ENCODE results near the gene TTYH2. TPM values are rescaled to one million over a fixed set of nuclear protein-coding genes. Genes with fewer than 3 reads are reported as not detected.

Gene TTYH2
- total and polyA plus RNA-seq, 2 donors (not counting 1 experiment from before 2014, with no cell fraction given) = 3.0 to 3.1 TPM

- no peak for DNase-seq
- H3K4me3 ChIP-seq (ENCODE audit: control extremely low read depth in 1 of 5, extremely low read depth in 1 of 5, insufficient read depth in 1 of 5, low read depth in 2 of 5, low read length in 4 of 5) = peak overlapping the region; percentile 90 to 94 (median 91)
- peaks cover 40% of the 10 kb centered on the region for H3K79me2 ChIP-seq (ENCODE audit: control insufficient read depth, insufficient read depth, low read length)
- no peaks in the 10 kb centered on the region for H3K9me3 Mint-ChIP-seq (ENCODE audit: insufficient read depth)
- H3K4me1 ChIP-seq (ENCODE audit: control insufficient read depth in 2 of 2, insufficient read depth in 2 of 2, low read length in 2 of 2) = peaks cover 32 to 35% of the 10 kb centered on the region in 2 donors
- H3K27ac Mint-ChIP-seq = peak overlapping the region; percentile 94
- H3K27ac ChIP-seq (ENCODE audit: low read length in 2 of 2) = peak overlapping the region; percentile 70 to 85
- H4K20me1 ChIP-seq (ENCODE audit: control insufficient read depth, insufficient read depth, low read length, poor library complexity, severe bottlenecking) = peaks cover 55% of the 10 kb centered on the region
- WGBS (ENCODE audit: insufficient coverage) = no CpG with 5 or more reads among the region's 14 CpGs
- TF ChIP-seq CTCF (IDR thresholded peaks at IDR 0.05) = no peak
- no peak for TF ChIP-seq EZH2 (IDR thresholded peaks at IDR 0.05; ENCODE audit: borderline replicate concordance, insufficient read depth, low read depth, low read length, poor library complexity, severe bottlenecking)
- POLR2A ChIA-PET = interaction anchor here (2.6 kb wide), 1 partner anchor 9 kb away, joined by 11 read pairs; the partner anchor contains the start of gene TTYH2
- H3K27me3 Mint-ChIP-seq = peaks cover 23% of the 10 kb centered on the region
- H3K4me2 ChIP-seq (replicated peaks; ENCODE audit: low read depth, low read length, poor library complexity, severe bottlenecking) = peak overlapping the region; percentile 94
- H3K36me3 ChIP-seq (replicated peaks in 1 of 2; ENCODE audit: control extremely low read depth in 1 of 2, control insufficient read depth in 1 of 2, extremely low read depth in 1 of 2, insufficient read depth in 2 of 2, low read length in 1 of 2) = peaks cover 0 to 36% of the 10 kb centered on the region in 2 experiments
- CTCF ChIA-PET = interaction anchor here (1.5 to 6.1 kb wide), 2 partner anchors 9 to 253 kb away, joined by 5 to 36 read pairs; partner anchors contain the start of gene TTYH2
- intact Hi-C loops (cut with micrococcal nuclease) = loop anchor here (5.0 kb wide), 1 partner anchor 1112 kb away; the partner anchor contains the start of gene SLC39A11
- peak overlapping the region; percentile 81 for H2AFZ ChIP-seq (ENCODE audit: insufficient read depth, low read depth, low read length, poor library complexity, severe bottlenecking)
- H3K9ac ChIP-seq (ENCODE audit: low read length) = peak overlapping the region; percentile 94
- H3K4me3 Mint-ChIP-seq = peak overlapping the region; percentile 98
- peaks cover 0 to 34% (median 7%) of the 10 kb centered on the region in 4 experiments for H3K27me3 ChIP-seq (replicated peaks in 1 of 4; ENCODE audit: control extremely low read depth in 1 of 4, control insufficient read depth in 3 of 4, insufficient read depth in 4 of 4, low read length in 3 of 4)
- peaks cover 32% of the 10 kb centered on the region for H3K4me1 Mint-ChIP-seq
- peaks cover 0 to 5% (median 0%) of the 10 kb centered on the region in 3 donors for H3K9me3 ChIP-seq (ENCODE audit: control extremely low read depth in 1 of 3, control insufficient read depth in 2 of 3, insufficient read depth in 1 of 3, low read length in 2 of 3)
- ATAC-seq (ENCODE audit: low read depth) = no peak
Observed at GRCh38 chr17:74204474-74204873, 8.9 kb upstream of the TTYH2 start.

- Mint-ChIP-seq H3K27me3 (peaks cover 15% of the 10 kb centered on the region), H3K27ac (peak overlapping the region; percentile 69), H3K9me3 (ENCODE audit: insufficient read depth) (no peaks in the 10 kb centered on the region), H3K4me1 (peaks cover 30% of the 10 kb centered on the region), H3K4me3 (peak overlapping the region; percentile 68)
- Histone ChIP-seq H3K9me3 (ENCODE audit: control extremely low read depth in 1 of 3, control insufficient read depth in 2 of 3, insufficient read depth in 1 of 3, low read length in 2 of 3) (peaks cover 0 to 5% (median 0%) of the 10 kb centered on the region in 3 donors), H3K36me3 (replicated peaks in 1 of 2; ENCODE audit: control extremely low read depth in 1 of 2, control insufficient read depth in 1 of 2, extremely low read depth in 1 of 2, insufficient read depth in 2 of 2, low read length in 1 of 2) (peaks cover 0 to 44% of the 10 kb centered on the region in 2 experiments), H3K4me3 (ENCODE audit: control extremely low read depth in 1 of 5, extremely low read depth in 1 of 5, insufficient read depth in 1 of 5, low read depth in 2 of 5, low read length in 4 of 5) (no peak overlapping the region), H4K20me1 (ENCODE audit: control insufficient read depth, insufficient read depth, low read length, poor library complexity, severe bottlenecking) (peaks cover 60% of the 10 kb centered on the region), H3K27ac (ENCODE audit: low read length in 2 of 2) (peak overlapping the region in 1 of 2 donors; percentile 85), H3K4me2 (replicated peaks; ENCODE audit: low read depth, low read length, poor library complexity, severe bottlenecking) (peak overlapping the region; percentile 94), H2AFZ (ENCODE audit: insufficient read depth, low read depth, low read length, poor library complexity, severe bottlenecking) (no peak overlapping the region), H3K9ac (ENCODE audit: low read length) (no peak overlapping the region), H3K79me2 (ENCODE audit: control insufficient read depth, insufficient read depth, low read length) (peaks cover 40% of the 10 kb centered on the region), H3K4me1 (ENCODE audit: control insufficient read depth in 2 of 2, insufficient read depth in 2 of 2, low read length in 2 of 2) (peaks cover 28 to 31% of the 10 kb centered on the region in 2 donors), H3K27me3 (replicated peaks in 1 of 4; ENCODE audit: control extremely low read depth in 1 of 4, control insufficient read depth in 3 of 4, insufficient read depth in 4 of 4, low read length in 3 of 4) (peaks cover 0 to 26% (median 3%) of the 10 kb centered on the region in 4 experiments)
- POLR2A ChIA-PET = interaction anchor here (2.6 kb wide), 1 partner anchor 8 kb away, joined by 11 read pairs; the partner anchor contains the start of gene TTYH2
- CTCF ChIA-PET = interaction anchor here (0.6 to 6.1 kb wide), 3 partner anchors 8 to 898 kb away, joined by 4 to 36 read pairs (median 5); partner anchors contain the start of genes GPR142 and TTYH2
- DNase-seq (no peak), ATAC-seq (ENCODE audit: low read depth) (no peak)
- 93% methylated on average over 3 of the region's 3 CpGs for WGBS (ENCODE audit: insufficient coverage)
- no peak for TF ChIP-seq EZH2 (IDR thresholded peaks at IDR 0.05; ENCODE audit: borderline replicate concordance, insufficient read depth, low read depth, low read length, poor library complexity, severe bottlenecking)
- TF ChIP-seq CTCF (IDR thresholded peaks at IDR 0.05) = no peak
- intact Hi-C loops (cut with micrococcal nuclease) = no loop called here
Observed at GRCh38 chr17:74205274-74205673, 8.1 kb upstream of the TTYH2 start.
